Thyroid gland (tissue), 4 donors: ENCODE results near the gene CSNK2A1.

Experiments
- CTCF ChIP-seq, 6 experiments: fragments of 200-600 bp in 3 of 6; fragments of 450-650 bp in 3 of 6; sonication (generic) in 3 of 6; IDR thresholded peaks; one replicate each; pipeline ENCODE4 v1.5.1; 2016 to 2019; ENCODE audit warnings: antibody characterized with exemption in 6 of 6, mild to moderate bottlenecking in 2 of 6, inconsistent platforms in 1 of 6, moderate library complexity in 1 of 6
- POLR2A ChIP-seq, 2 donors: fragments of 450-650 bp; IDR thresholded peaks; one replicate each; pipeline ENCODE4 v1.6.1; 2017; ENCODE audit warnings: antibody characterized with exemption in 2 of 2, mild to moderate bottlenecking in 2 of 2, moderate library complexity in 1 of 2

GRCh38 chr20:548906-549305 is 5.3 kb upstream of the CSNK2A1 start:
- TF ChIP-seq POLR2A (IDR thresholded peaks at IDR 0.05) = no peak
- no peak for TF ChIP-seq CTCF (IDR thresholded peaks at IDR 0.05)
